Fibroblast of the aortic adventitia (primary cell): ENCODE measurements around the gene LYZL2. TPM values are rescaled to one million over a fixed set of nuclear protein-coding genes. Genes with fewer than 3 reads are reported as not detected.
"Not testable (repeated sequence)": the region's sequence is repeated elsewhere in the genome, so short reads cannot be mapped to it uniquely, and the experiment has no call there.

Experiments
- DNase-seq: peaks from one replicate; pipeline ENCODE4 v3.0.0-alpha.2; 2010; ENCODE audit warnings: low read depth
- H3K4me3 ChIP-seq: 2 replicates; pipeline ENCODE4 v1.5.1; 2011; ENCODE audit warnings: low read depth, mild to moderate bottlenecking, control low read depth, low read length, moderate library complexity
- total RNA-seq: library from RNA; depleted of rRNA; stranded (reverse); fragments of >200 nt; gene quantifications from 2 replicates; pipeline ENCODE4 v1.2.3, GENCODE V29; 2012; ENCODE audit warnings: low replicate concordance
- TF ChIP-seq, protein P1 (sequence below): IDR thresholded peaks from 2 replicates; pipeline ENCODE4 v1.5.1; 2011; ENCODE audit warnings: mild to moderate bottlenecking, low read length, control low read depth, inconsistent platforms; ENCODE audit not compliant: insufficient read depth

Gene LYZL2
- total RNA-seq, 1 donor: not detected

DNA sequence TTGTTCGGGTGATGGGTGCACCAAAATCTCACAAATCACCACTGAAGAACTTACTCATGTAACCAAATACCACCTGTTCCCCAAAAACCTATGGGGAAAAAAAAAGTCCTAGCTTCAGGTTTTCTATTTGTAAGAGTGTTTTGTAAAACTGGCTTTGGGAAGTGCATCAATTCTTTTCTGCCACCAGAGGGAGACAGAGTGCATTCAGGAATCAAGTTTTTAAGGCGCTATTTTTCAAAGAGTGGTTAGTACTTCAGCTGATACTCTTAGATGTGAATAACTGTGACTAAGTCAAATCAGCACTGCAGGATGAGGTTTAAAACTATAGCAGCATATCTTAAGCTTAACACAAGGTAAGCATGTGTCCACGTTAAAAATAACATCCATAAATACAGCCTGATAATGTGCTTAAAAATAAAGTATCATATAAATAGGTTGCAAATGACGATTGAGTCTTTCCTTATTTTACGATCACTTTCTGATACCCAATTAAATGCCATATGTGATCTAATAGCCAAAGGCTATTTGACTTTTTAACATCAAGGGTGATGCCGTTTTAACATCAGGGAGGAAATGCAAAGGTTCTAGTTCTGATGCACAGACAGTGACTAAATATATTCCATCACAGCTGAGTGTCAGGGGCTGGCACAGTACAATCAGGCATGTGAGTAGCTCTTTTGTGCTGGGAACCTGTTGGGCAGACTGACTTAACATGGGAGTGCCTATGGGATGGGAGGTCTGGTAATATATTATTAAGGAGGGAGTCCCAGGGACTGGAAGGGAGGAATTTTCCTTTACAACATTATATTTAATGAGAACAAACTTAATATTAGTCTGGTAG lies 10.6 kb upstream of the LYZL2 start:
- TF ChIP-seq, protein P1, sequence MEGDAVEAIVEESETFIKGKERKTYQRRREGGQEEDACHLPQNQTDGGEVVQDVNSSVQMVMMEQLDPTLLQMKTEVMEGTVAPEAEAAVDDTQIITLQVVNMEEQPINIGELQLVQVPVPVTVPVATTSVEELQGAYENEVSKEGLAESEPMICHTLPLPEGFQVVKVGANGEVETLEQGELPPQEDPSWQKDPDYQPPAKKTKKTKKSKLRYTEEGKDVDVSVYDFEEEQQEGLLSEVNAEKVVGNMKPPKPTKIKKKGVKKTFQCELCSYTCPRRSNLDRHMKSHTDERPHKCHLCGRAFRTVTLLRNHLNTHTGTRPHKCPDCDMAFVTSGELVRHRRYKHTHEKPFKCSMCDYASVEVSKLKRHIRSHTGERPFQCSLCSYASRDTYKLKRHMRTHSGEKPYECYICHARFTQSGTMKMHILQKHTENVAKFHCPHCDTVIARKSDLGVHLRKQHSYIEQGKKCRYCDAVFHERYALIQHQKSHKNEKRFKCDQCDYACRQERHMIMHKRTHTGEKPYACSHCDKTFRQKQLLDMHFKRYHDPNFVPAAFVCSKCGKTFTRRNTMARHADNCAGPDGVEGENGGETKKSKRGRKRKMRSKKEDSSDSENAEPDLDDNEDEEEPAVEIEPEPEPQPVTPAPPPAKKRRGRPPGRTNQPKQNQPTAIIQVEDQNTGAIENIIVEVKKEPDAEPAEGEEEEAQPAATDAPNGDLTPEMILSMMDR: peak; percentile 93
- no peak overlapping the region for H3K4me3 ChIP-seq
- DNase-seq: peak; percentile 86

DNA sequence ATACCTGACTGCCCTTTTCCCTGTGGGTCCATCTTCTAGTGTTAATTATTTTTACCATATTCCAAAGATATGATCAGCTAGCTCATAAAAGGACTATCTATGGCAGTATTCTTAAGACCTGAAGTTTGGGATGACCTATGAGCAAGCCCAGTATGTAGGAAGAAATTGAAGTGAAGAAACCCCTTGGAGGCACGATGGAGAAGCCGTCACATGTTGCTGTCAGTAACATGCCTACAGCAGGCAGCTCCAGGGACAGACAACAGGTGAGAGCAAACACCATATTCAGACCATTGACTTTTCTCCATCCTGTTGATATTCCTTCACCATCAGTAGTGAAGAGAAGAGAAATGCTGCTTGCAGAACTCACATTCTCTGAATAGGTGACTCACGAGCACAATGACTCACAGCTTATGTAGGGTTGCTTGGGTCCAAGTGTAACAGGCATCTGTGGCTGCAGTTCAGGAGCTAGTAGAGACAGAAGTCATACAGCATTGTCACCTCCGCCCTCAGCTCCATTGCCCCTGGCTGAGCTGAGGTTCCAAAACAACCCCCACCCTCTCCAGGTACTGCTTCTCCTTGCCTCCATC lies 8.4 kb upstream of the LYZL2 start:
- TF ChIP-seq, protein P1: no peak
- no peak overlapping the region for H3K4me3 ChIP-seq
- peak; percentile 86 for DNase-seq

GRCh38 chr10:30631188-30631587 lies 1.6 kb upstream of the LYZL2 start:
- TF ChIP-seq, protein P1: no peak
- H3K4me3 ChIP-seq: no peak overlapping the region

DNA sequence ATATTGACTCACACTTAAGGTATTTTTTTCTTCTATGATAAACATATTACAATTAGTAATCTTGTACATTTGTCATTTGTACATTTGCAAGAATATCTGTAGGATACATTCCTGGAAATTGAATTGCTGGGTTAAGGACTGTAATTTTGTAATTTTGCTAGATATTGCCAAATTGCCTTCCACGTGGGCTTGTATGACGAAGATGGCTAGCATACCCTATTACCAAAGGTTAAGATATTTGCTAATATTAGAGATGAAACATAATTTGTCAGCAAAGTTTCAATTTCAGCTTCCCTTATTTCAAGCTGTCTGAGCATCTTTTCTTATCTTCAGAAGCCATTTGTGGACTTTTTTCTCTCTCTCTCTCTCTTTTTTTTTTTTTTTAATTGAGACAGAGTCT lies 1.0 kb upstream of the LYZL2 start:
- TF ChIP-seq, protein P1: no peak
- DNase-seq: peak; percentile 72
- no peak overlapping the region for H3K4me3 ChIP-seq

More at GRCh38 chr10:30631188-30631587, 1.6 kb upstream of the LYZL2 start:
- DNase-seq: no peak

DNA sequence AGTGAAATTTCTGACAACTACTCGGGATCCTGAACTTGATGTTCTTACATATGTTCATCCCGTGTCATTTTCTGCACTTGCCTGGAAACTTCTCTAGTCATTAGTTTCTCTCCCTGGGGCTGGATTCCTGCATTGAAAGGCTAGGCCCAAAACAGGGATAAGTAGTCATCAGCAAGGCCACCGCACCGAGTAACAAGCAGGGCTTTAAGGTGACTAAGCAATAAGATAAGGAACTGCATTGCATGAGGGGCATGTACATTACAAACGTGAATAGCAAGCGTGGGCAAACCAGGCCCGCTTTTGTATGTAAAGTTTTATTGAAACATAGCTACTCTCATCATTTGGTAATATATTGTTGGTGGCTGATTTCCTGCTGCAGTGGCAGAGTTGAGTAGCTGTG lies 977 bp downstream of the LYZL2 start:
- H3K4me3 ChIP-seq, DNase-seq: not testable (repeated sequence)

GRCh38 chr10:30626837-30627236 lies 2.7 kb downstream of the LYZL2 start:
- not testable (repeated sequence) for DNase-seq, H3K4me3 ChIP-seq

- not testable (repeated sequence) for H3K4me3 ChIP-seq, DNase-seq
Measured at GRCh38 chr10:30626196-30626595, 3.4 kb downstream of the LYZL2 start.

DNA sequence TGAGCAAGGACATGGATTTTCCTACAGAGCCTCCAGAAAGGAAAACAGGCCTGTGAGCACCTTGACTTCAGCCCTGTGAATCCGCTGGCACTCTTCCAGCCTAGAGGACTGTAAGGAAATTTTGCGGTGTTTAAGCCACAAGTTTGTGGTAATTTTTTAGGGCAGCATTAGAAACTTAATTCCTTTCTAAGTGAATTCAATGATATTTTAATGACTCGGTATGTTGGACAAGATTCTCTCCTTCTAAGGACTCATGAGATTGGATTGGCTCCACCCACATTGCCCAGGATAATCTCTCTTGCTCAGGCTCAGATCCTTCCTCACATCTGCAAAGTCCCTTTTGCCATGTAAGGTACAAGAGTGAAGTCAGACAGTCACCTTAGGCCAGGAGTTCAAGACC lies 4.5 kb downstream of the LYZL2 start:
- TF ChIP-seq, protein P1: no peak
- DNase-seq: no peak
- H3K4me3 ChIP-seq: no peak overlapping the region
